Measurements from ENCODE around the gene UNC119B. TPM values are rescaled to one million over a fixed set of nuclear protein-coding genes. Genes with fewer than 3 reads are reported as not detected.

The UNC119B gene
- total RNA-seq, 1 donor from 2014 or later, result 24.3 TPM

- DNase-seq (ENCODE audit: low read depth) (no peak), FAIRE-seq (no peak)
- Histone ChIP-seq H3K4me2 (ENCODE audit: low read length) (no peak overlapping the region), H3K9me3 (ENCODE audit: insufficient read depth, low read depth, low read length) (no peaks in the 10 kb centered on the region), H3K4me3 (ENCODE audit: insufficient read depth, low read depth, low read length) (no peak overlapping the region), H3K9ac (ENCODE audit: low read length) (no peak overlapping the region), H3K27ac (ENCODE audit: low read depth, low read length) (no peak overlapping the region), H3K36me3 (ENCODE audit: insufficient read depth, low read length) (peaks cover 2% of the 10 kb centered on the region), H2AFZ (ENCODE audit: low read depth, low read length) (no peak overlapping the region), H3K79me2 (ENCODE audit: insufficient read depth, low read length) (no peaks in the 10 kb centered on the region), H3K27me3 (ENCODE audit: insufficient read depth, low read length) (no peaks in the 10 kb centered on the region), H4K20me1 (ENCODE audit: insufficient read depth, low read length) (no peaks in the 10 kb centered on the region), H3K4me1 (ENCODE audit: insufficient read depth, low read length) (peaks cover 5% of the 10 kb centered on the region)
- Mint-ChIP-seq H3K9me3 (ENCODE audit: unreplicated experiment) (peaks cover 4% of the 10 kb centered on the region), H3K4me3 (ENCODE audit: unreplicated experiment) (no peak overlapping the region), H3K27me3 (ENCODE audit: low read depth, unreplicated experiment) (no peaks in the 10 kb centered on the region), H3K27ac (ENCODE audit: unreplicated experiment) (no peak overlapping the region), H3K4me1 (ENCODE audit: low read depth, unreplicated experiment) (peaks cover 15% of the 10 kb centered on the region), H3K36me3 (ENCODE audit: low read depth, unreplicated experiment) (peaks cover 25% of the 10 kb centered on the region)
- no peak for TF ChIP-seq EZH2 (IDR thresholded peaks at IDR 0.05; ENCODE audit: insufficient read depth, low read length)
- TF ChIP-seq, protein P1, sequence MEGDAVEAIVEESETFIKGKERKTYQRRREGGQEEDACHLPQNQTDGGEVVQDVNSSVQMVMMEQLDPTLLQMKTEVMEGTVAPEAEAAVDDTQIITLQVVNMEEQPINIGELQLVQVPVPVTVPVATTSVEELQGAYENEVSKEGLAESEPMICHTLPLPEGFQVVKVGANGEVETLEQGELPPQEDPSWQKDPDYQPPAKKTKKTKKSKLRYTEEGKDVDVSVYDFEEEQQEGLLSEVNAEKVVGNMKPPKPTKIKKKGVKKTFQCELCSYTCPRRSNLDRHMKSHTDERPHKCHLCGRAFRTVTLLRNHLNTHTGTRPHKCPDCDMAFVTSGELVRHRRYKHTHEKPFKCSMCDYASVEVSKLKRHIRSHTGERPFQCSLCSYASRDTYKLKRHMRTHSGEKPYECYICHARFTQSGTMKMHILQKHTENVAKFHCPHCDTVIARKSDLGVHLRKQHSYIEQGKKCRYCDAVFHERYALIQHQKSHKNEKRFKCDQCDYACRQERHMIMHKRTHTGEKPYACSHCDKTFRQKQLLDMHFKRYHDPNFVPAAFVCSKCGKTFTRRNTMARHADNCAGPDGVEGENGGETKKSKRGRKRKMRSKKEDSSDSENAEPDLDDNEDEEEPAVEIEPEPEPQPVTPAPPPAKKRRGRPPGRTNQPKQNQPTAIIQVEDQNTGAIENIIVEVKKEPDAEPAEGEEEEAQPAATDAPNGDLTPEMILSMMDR (IDR thresholded peaks at IDR 0.05; ENCODE audit: insufficient read depth, low read depth, low read length), result no peak
These were observed 49.5 kb downstream of the UNC119B start for GRCh38 chr12:120759591-120760348.

- H3K27me3 Mint-ChIP-seq (ENCODE audit: low read depth, unreplicated experiment), result no peaks in the 10 kb centered on the region
- H3K4me1 Mint-ChIP-seq (ENCODE audit: low read depth, unreplicated experiment), result peaks cover 15% of the 10 kb centered on the region
- peaks cover 5% of the 10 kb centered on the region for H3K4me1 ChIP-seq (ENCODE audit: insufficient read depth, low read length)
- peaks cover 1% of the 10 kb centered on the region for H3K9me3 Mint-ChIP-seq (ENCODE audit: unreplicated experiment)
- TF ChIP-seq, protein P1 (IDR thresholded peaks at IDR 0.05; ENCODE audit: insufficient read depth, low read depth, low read length), result no peak
- no peak for TF ChIP-seq EZH2 (IDR thresholded peaks at IDR 0.05; ENCODE audit: insufficient read depth, low read length)
- no peak overlapping the region for H3K9ac ChIP-seq (ENCODE audit: low read length)
- H2AFZ ChIP-seq (ENCODE audit: low read depth, low read length), result no peak overlapping the region
- H3K9me3 ChIP-seq (ENCODE audit: insufficient read depth, low read depth, low read length), result no peaks in the 10 kb centered on the region
- no peaks in the 10 kb centered on the region for H3K27me3 ChIP-seq (ENCODE audit: insufficient read depth, low read length)
- no peak overlapping the region for H3K4me3 Mint-ChIP-seq (ENCODE audit: unreplicated experiment)
- DNase-seq (ENCODE audit: low read depth) (no peak), FAIRE-seq (no peak)
- H3K27ac ChIP-seq (ENCODE audit: low read depth, low read length), result no peak overlapping the region
- H3K4me3 ChIP-seq (ENCODE audit: insufficient read depth, low read depth, low read length), result no peak overlapping the region
- peaks cover 25% of the 10 kb centered on the region for H3K36me3 Mint-ChIP-seq (ENCODE audit: low read depth, unreplicated experiment)
- no peaks in the 10 kb centered on the region for H4K20me1 ChIP-seq (ENCODE audit: insufficient read depth, low read length)
- H3K4me2 ChIP-seq (ENCODE audit: low read length), result no peak overlapping the region
- no peaks in the 10 kb centered on the region for H3K79me2 ChIP-seq (ENCODE audit: insufficient read depth, low read length)
- peak overlapping the region; percentile 14 for H3K27ac Mint-ChIP-seq (ENCODE audit: unreplicated experiment)
- peaks cover 4% of the 10 kb centered on the region for H3K36me3 ChIP-seq (ENCODE audit: insufficient read depth, low read length)
These were observed 50.3 kb downstream of the UNC119B start for GRCh38 chr12:120760349-120761254.
